Measurements from ENCODE around the gene SBK3.

- TF ChIP-seq EP300 (IDR thresholded peaks at IDR 0.05; ENCODE audit: borderline replicate concordance in 1 of 2, low read depth in 1 of 2, low read length in 1 of 2), result no peak
- TF ChIP-seq, protein P1, sequence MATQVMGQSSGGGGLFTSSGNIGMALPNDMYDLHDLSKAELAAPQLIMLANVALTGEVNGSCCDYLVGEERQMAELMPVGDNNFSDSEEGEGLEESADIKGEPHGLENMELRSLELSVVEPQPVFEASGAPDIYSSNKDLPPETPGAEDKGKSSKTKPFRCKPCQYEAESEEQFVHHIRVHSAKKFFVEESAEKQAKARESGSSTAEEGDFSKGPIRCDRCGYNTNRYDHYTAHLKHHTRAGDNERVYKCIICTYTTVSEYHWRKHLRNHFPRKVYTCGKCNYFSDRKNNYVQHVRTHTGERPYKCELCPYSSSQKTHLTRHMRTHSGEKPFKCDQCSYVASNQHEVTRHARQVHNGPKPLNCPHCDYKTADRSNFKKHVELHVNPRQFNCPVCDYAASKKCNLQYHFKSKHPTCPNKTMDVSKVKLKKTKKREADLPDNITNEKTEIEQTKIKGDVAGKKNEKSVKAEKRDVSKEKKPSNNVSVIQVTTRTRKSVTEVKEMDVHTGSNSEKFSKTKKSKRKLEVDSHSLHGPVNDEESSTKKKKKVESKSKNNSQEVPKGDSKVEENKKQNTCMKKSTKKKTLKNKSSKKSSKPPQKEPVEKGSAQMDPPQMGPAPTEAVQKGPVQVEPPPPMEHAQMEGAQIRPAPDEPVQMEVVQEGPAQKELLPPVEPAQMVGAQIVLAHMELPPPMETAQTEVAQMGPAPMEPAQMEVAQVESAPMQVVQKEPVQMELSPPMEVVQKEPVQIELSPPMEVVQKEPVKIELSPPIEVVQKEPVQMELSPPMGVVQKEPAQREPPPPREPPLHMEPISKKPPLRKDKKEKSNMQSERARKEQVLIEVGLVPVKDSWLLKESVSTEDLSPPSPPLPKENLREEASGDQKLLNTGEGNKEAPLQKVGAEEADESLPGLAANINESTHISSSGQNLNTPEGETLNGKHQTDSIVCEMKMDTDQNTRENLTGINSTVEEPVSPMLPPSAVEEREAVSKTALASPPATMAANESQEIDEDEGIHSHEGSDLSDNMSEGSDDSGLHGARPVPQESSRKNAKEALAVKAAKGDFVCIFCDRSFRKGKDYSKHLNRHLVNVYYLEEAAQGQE (IDR thresholded peaks at IDR 0.05; ENCODE audit: low read depth, low read length), result no peak
- TF ChIP-seq, protein P2, sequence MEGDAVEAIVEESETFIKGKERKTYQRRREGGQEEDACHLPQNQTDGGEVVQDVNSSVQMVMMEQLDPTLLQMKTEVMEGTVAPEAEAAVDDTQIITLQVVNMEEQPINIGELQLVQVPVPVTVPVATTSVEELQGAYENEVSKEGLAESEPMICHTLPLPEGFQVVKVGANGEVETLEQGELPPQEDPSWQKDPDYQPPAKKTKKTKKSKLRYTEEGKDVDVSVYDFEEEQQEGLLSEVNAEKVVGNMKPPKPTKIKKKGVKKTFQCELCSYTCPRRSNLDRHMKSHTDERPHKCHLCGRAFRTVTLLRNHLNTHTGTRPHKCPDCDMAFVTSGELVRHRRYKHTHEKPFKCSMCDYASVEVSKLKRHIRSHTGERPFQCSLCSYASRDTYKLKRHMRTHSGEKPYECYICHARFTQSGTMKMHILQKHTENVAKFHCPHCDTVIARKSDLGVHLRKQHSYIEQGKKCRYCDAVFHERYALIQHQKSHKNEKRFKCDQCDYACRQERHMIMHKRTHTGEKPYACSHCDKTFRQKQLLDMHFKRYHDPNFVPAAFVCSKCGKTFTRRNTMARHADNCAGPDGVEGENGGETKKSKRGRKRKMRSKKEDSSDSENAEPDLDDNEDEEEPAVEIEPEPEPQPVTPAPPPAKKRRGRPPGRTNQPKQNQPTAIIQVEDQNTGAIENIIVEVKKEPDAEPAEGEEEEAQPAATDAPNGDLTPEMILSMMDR (IDR thresholded peaks at IDR 0.05), result no peak
Observed at GRCh38 chr19:55554741-55555152, 9.4 kb upstream of the SBK3 start.
